Chondrocyte (in vitro differentiated cells): ENCODE results near the gene PRRG2. TPM values are rescaled to one million over a fixed set of nuclear protein-coding genes. Genes with fewer than 3 reads are reported as not detected.
A peak's percentile ranks its signal among the peaks of the same experiment; 100 is the strongest.

Source experiments
- DNase-seq: peaks from one replicate; pipeline ENCODE4 v3.0.0; 2021; ENCODE audit warnings: mixed read lengths, low spot score
- H3K27ac Mint-ChIP-seq: one replicate; pipeline ENCODE4 v1.8.0; 2021; ENCODE audit warnings: mild to moderate bottlenecking, moderate library complexity, mixed read lengths; ENCODE audit not compliant: unreplicated experiment
- H3K27me3 Mint-ChIP-seq: 2 replicates; pipeline ENCODE4 v1.8.0; 2021; ENCODE audit warnings: low read depth, mixed read lengths
- H3K36me3 Mint-ChIP-seq: 2 replicates; pipeline ENCODE4 v1.8.0; 2021; ENCODE audit warnings: low read depth, mixed read lengths
- H3K4me1 Mint-ChIP-seq: 2 replicates; pipeline ENCODE4 v1.8.0; 2021; ENCODE audit warnings: low read depth, mild to moderate bottlenecking, mixed read lengths
- H3K4me3 Mint-ChIP-seq: one replicate; pipeline ENCODE4 v1.8.0; 2021; ENCODE audit warnings: mild to moderate bottlenecking, moderate library complexity, mixed read lengths; ENCODE audit not compliant: unreplicated experiment
- H3K9me3 Mint-ChIP-seq: 2 replicates; pipeline ENCODE4 v1.8.0; 2021; ENCODE audit warnings: low read depth, mixed read lengths
- CTCF ChIP-seq: fragments of 200-600 bp; sonication (generic); IDR thresholded peaks from 2 replicates; pipeline ENCODE4 v1.5.0; 2021; ENCODE audit warnings: antibody characterized with exemption, mild to moderate bottlenecking, moderate library complexity
- total RNA-seq: library from RNA; stranded (reverse); gene quantifications from 3 replicates; pipeline ENCODE4 v1.2.1, GENCODE V29; 2021

PRRG2 gene
- total RNA-seq, 1 donor from 2014 or later, result 0.17 TPM

GRCh38 chr19:49624967-49625910 is 44.1 kb downstream of the PRRG2 start:
- TF ChIP-seq CTCF, result no peak
- DNase-seq, result no peak
- no peaks in the 10 kb centered on the region for H3K9me3 Mint-ChIP-seq
- H3K36me3 Mint-ChIP-seq, result peaks cover 12% of the 10 kb centered on the region
- no peak overlapping the region for H3K27ac Mint-ChIP-seq
- no peak overlapping the region for H3K4me3 Mint-ChIP-seq
- no peaks in the 10 kb centered on the region for H3K27me3 Mint-ChIP-seq
- no peaks in the 10 kb centered on the region for H3K4me1 Mint-ChIP-seq

GRCh38 chr19:49626226-49626625 is 45.1 kb downstream of the PRRG2 start:
- no peaks in the 10 kb centered on the region for H3K9me3 Mint-ChIP-seq
- no peak for TF ChIP-seq CTCF
- peaks cover 7% of the 10 kb centered on the region for H3K4me1 Mint-ChIP-seq
- DNase-seq, result no peak
- H3K27ac Mint-ChIP-seq, result no peak overlapping the region
- no peak overlapping the region for H3K4me3 Mint-ChIP-seq
- H3K27me3 Mint-ChIP-seq, result no peaks in the 10 kb centered on the region
- peaks cover 12% of the 10 kb centered on the region for H3K36me3 Mint-ChIP-seq

- no peaks in the 10 kb centered on the region for H3K27me3 Mint-ChIP-seq
- no peak for TF ChIP-seq CTCF
- DNase-seq, result no peak
- peaks cover 5% of the 10 kb centered on the region for H3K36me3 Mint-ChIP-seq
- H3K4me1 Mint-ChIP-seq, result peaks cover 15% of the 10 kb centered on the region
- H3K27ac Mint-ChIP-seq, result no peak overlapping the region
- no peaks in the 10 kb centered on the region for H3K9me3 Mint-ChIP-seq
- no peak overlapping the region for H3K4me3 Mint-ChIP-seq
Observed at GRCh38 chr19:49629659-49630058, 48.5 kb downstream of the PRRG2 start.

- H3K27me3 Mint-ChIP-seq, result no peaks in the 10 kb centered on the region
- H3K36me3 Mint-ChIP-seq, result peaks cover 5% of the 10 kb centered on the region
- H3K9me3 Mint-ChIP-seq, result no peaks in the 10 kb centered on the region
- H3K27ac Mint-ChIP-seq, result peak overlapping the region; percentile 45
- no peak for DNase-seq
- H3K4me1 Mint-ChIP-seq, result peaks cover 27% of the 10 kb centered on the region
- H3K4me3 Mint-ChIP-seq, result no peak overlapping the region
- no peak for TF ChIP-seq CTCF
Observed at GRCh38 chr19:49631014-49631588, 50.0 kb downstream of the PRRG2 start.

GRCh38 chr19:49631610-49632192 is 50.6 kb downstream of the PRRG2 start:
- no peak for TF ChIP-seq CTCF
- DNase-seq, result no peak
- Mint-ChIP-seq H3K4me3 (no peak overlapping the region), H3K27ac (no peak overlapping the region), H3K9me3 (no peaks in the 10 kb centered on the region), H3K36me3 (peaks cover 5% of the 10 kb centered on the region), H3K4me1 (peaks cover 33% of the 10 kb centered on the region), H3K27me3 (no peaks in the 10 kb centered on the region)
